ENCODE data around the gene RORC.

DNA sequence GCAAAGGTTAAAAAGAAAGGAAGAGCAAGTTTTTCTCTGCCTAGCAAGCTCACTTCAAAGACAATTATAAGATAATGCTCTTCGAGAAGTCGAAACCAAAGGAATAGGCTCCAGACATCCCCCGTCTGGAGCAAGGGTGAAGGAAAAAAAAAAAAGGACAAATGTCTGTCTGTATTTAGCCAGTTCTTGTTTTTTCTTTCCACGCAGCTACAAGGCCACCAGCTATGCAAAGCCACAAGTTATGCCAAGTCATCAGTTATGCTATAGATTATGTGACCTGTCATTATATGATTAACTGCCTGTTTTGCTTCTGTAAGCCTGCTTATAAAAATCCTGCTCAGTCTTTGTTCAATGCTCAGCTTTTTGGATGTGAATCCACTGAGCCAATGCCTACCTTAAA lies 24.3 kb upstream of the RORC start:
- no peak for TF ChIP-seq EP300 (IDR thresholded peaks at IDR 0.05)
- TF ChIP-seq, protein P1, sequence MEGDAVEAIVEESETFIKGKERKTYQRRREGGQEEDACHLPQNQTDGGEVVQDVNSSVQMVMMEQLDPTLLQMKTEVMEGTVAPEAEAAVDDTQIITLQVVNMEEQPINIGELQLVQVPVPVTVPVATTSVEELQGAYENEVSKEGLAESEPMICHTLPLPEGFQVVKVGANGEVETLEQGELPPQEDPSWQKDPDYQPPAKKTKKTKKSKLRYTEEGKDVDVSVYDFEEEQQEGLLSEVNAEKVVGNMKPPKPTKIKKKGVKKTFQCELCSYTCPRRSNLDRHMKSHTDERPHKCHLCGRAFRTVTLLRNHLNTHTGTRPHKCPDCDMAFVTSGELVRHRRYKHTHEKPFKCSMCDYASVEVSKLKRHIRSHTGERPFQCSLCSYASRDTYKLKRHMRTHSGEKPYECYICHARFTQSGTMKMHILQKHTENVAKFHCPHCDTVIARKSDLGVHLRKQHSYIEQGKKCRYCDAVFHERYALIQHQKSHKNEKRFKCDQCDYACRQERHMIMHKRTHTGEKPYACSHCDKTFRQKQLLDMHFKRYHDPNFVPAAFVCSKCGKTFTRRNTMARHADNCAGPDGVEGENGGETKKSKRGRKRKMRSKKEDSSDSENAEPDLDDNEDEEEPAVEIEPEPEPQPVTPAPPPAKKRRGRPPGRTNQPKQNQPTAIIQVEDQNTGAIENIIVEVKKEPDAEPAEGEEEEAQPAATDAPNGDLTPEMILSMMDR (IDR thresholded peaks at IDR 0.05), result no peak
